Mammary epithelial cell (primary cell): Measurements from ENCODE around the gene CSNK1G1.

Experiments
- EZH2 ChIP-seq: IDR thresholded peaks from 2 replicates; pipeline ENCODE4 v1.6.1; 2012; ENCODE audit warnings: low read length, inconsistent platforms, borderline replicate concordance
- TF ChIP-seq, protein P1 (sequence below), 2 donors: IDR thresholded peaks in 1 of 2; conservative IDR thresholded peaks in 1 of 2; 2 replicates each; pipeline ENCODE4 v1.5.1; 2011 to 2012; ENCODE audit warnings: inconsistent platforms in 2 of 2, low read length in 2 of 2, mild to moderate bottlenecking in 2 of 2, control low read depth in 1 of 2, low read depth in 1 of 2; ENCODE audit not compliant: insufficient read depth in 1 of 2; ENCODE audit errors: extremely low read depth in 1 of 2

- TF ChIP-seq, protein P1, sequence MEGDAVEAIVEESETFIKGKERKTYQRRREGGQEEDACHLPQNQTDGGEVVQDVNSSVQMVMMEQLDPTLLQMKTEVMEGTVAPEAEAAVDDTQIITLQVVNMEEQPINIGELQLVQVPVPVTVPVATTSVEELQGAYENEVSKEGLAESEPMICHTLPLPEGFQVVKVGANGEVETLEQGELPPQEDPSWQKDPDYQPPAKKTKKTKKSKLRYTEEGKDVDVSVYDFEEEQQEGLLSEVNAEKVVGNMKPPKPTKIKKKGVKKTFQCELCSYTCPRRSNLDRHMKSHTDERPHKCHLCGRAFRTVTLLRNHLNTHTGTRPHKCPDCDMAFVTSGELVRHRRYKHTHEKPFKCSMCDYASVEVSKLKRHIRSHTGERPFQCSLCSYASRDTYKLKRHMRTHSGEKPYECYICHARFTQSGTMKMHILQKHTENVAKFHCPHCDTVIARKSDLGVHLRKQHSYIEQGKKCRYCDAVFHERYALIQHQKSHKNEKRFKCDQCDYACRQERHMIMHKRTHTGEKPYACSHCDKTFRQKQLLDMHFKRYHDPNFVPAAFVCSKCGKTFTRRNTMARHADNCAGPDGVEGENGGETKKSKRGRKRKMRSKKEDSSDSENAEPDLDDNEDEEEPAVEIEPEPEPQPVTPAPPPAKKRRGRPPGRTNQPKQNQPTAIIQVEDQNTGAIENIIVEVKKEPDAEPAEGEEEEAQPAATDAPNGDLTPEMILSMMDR (conservative IDR thresholded peaks at IDR 0.05 in 1 of 2, IDR thresholded peaks at IDR 0.05 in 1 of 2; ENCODE audit: extremely low read depth in 1 of 2, insufficient read depth in 1 of 2, low read depth in 1 of 2, low read length in 2 of 2): no peak
- TF ChIP-seq EZH2: no peak
Observed at GRCh38 chr15:64389036-64389435, 33.1 kb upstream of the CSNK1G1 start.
